Measurements from ENCODE around the gene TSSK1B. TPM values are rescaled to one million over a fixed set of nuclear protein-coding genes. Genes with fewer than 3 reads are reported as not detected.
"Not testable (repeated sequence)": the region's sequence is repeated elsewhere in the genome, so short reads cannot be mapped to it uniquely, and the experiment has no call there.

The TSSK1B gene
- total RNA-seq, 1 experiment from 2014 or later, result 0.17 TPM

GRCh38 chr5:113404269-113404668 is 30.5 kb downstream of the TSSK1B start:
- H3K14ac ChIP-seq (ENCODE audit: insufficient read depth, low read length), result no peak overlapping the region
- H3K4me2 ChIP-seq (ENCODE audit: insufficient read depth, insufficient read length, low read length), result no peak overlapping the region
- H3K27me3 ChIP-seq (ENCODE audit: insufficient read depth, low read length), result no peaks in the 10 kb centered on the region
- H4K5ac ChIP-seq (ENCODE audit: insufficient read length, low read depth, low read length), result no peak overlapping the region
- no peaks in the 10 kb centered on the region for H3K4me1 ChIP-seq (ENCODE audit: insufficient read depth, low read length)
- H3K9me3 ChIP-seq (ENCODE audit: control insufficient read depth, low read depth, low read length), result no peaks in the 10 kb centered on the region
- no peak overlapping the region for H3K27ac ChIP-seq (ENCODE audit: insufficient read length, low read depth, low read length)
- DNase-seq, result no peak
- no peak overlapping the region for H4K91ac ChIP-seq (ENCODE audit: insufficient read length, low read depth, low read length)
- no peak overlapping the region for H3K23ac ChIP-seq (ENCODE audit: insufficient read length, low read depth, low read length)
- no peak overlapping the region for H2AFZ ChIP-seq (ENCODE audit: low read length)
- no peak overlapping the region for H3K4ac ChIP-seq (ENCODE audit: low read depth, low read length)
- no peak overlapping the region for H2AK5ac ChIP-seq (ENCODE audit: insufficient read length, low read length)
- H3K4me1 Mint-ChIP-seq, result no peaks in the 10 kb centered on the region
- H3K27ac Mint-ChIP-seq, result no peak overlapping the region
- no CpG with 5 or more reads among the region's 2 CpGs for WGBS (ENCODE audit: extremely low coverage, insufficient read length, low lambda C conversion rate)
- H3K56ac ChIP-seq (ENCODE audit: insufficient read length, low read depth, low read length), result no peak overlapping the region
- H3K23me2 ChIP-seq (ENCODE audit: insufficient read length, low read depth, low read length, poor library complexity, severe bottlenecking), result no peaks in the 10 kb centered on the region
- no peak overlapping the region for H3K18ac ChIP-seq (ENCODE audit: insufficient read length, low read depth, low read length)
- H2BK5ac ChIP-seq (ENCODE audit: insufficient read length, low read length), result no peak overlapping the region
- no peak overlapping the region for H2BK12ac ChIP-seq (ENCODE audit: insufficient read length, low read depth, low read length)
- H3K27me3 Mint-ChIP-seq (ENCODE audit: low read depth), result no peaks in the 10 kb centered on the region
- H4K20me1 ChIP-seq (ENCODE audit: control insufficient read depth, insufficient read depth, insufficient read length), result no peaks in the 10 kb centered on the region
- no peak overlapping the region for H4K8ac ChIP-seq (replicated peaks; ENCODE audit: insufficient read length, low read depth, low read length)
- H2BK120ac ChIP-seq (ENCODE audit: low read depth, low read length, poor library complexity, severe bottlenecking), result no peak overlapping the region
- no peaks in the 10 kb centered on the region for H3K9me3 Mint-ChIP-seq
- H3K4me3 Mint-ChIP-seq, result no peak overlapping the region
- no peak overlapping the region for H3T11ph ChIP-seq (ENCODE audit: low read length)
- H2BK15ac ChIP-seq (ENCODE audit: low read depth, low read length), result no peak overlapping the region
- H3K9ac ChIP-seq (ENCODE audit: extremely low read depth, insufficient read length, low read length), result no peak overlapping the region
- H3K79me2 ChIP-seq (ENCODE audit: insufficient read depth, low read length), result no peaks in the 10 kb centered on the region
- H3K36me3 Mint-ChIP-seq (ENCODE audit: insufficient read depth in 1 of 3, low read depth in 3 of 3), result no peaks in the 10 kb centered on the region
- H2BK20ac ChIP-seq (ENCODE audit: low read depth, low read length, poor library complexity, severe bottlenecking), result no peak overlapping the region
- no peaks in the 10 kb centered on the region for H3K79me1 ChIP-seq (ENCODE audit: insufficient read depth, low read depth, low read length, poor library complexity, severe bottlenecking)
- no peak for TF ChIP-seq CTCF (conservative IDR thresholded peaks at IDR 0.05)

GRCh38 chr5:113397986-113398385 is 36.8 kb downstream of the TSSK1B start:
- H3K9ac ChIP-seq (ENCODE audit: extremely low read depth, insufficient read length, low read length); H3K27ac ChIP-seq (ENCODE audit: insufficient read length, low read depth, low read length); H2AK5ac ChIP-seq (ENCODE audit: insufficient read length, low read length); H2BK12ac ChIP-seq (ENCODE audit: insufficient read length, low read depth, low read length); H3K27ac Mint-ChIP-seq; H3T11ph ChIP-seq (ENCODE audit: low read length); H2BK20ac ChIP-seq (ENCODE audit: low read depth, low read length, poor library complexity, severe bottlenecking); H3K23me2 ChIP-seq (ENCODE audit: insufficient read length, low read depth, low read length, poor library complexity, severe bottlenecking); H3K23ac ChIP-seq (ENCODE audit: insufficient read length, low read depth, low read length); H3K9me3 ChIP-seq (ENCODE audit: control insufficient read depth, low read depth, low read length); H4K91ac ChIP-seq (ENCODE audit: insufficient read length, low read depth, low read length); H3K4me2 ChIP-seq (ENCODE audit: insufficient read depth, insufficient read length, low read length); H2BK120ac ChIP-seq (ENCODE audit: low read depth, low read length, poor library complexity, severe bottlenecking); H3K56ac ChIP-seq (ENCODE audit: insufficient read length, low read depth, low read length); H3K27me3 Mint-ChIP-seq (ENCODE audit: low read depth); H3K4me1 Mint-ChIP-seq; H3K79me2 ChIP-seq (ENCODE audit: insufficient read depth, low read length); H3K36me3 Mint-ChIP-seq (ENCODE audit: insufficient read depth in 1 of 3, low read depth in 3 of 3); H3K27me3 ChIP-seq (ENCODE audit: insufficient read depth, low read length); H4K8ac ChIP-seq (replicated peaks; ENCODE audit: insufficient read length, low read depth, low read length); H4K5ac ChIP-seq (ENCODE audit: insufficient read length, low read depth, low read length); DNase-seq; H3K9me3 Mint-ChIP-seq; H4K20me1 ChIP-seq (ENCODE audit: control insufficient read depth, insufficient read depth, insufficient read length); H3K18ac ChIP-seq (ENCODE audit: insufficient read length, low read depth, low read length); H3K4me3 Mint-ChIP-seq; H3K79me1 ChIP-seq (ENCODE audit: insufficient read depth, low read depth, low read length, poor library complexity, severe bottlenecking); H3K4me1 ChIP-seq (ENCODE audit: insufficient read depth, low read length); H3K4ac ChIP-seq (ENCODE audit: low read depth, low read length); H2BK5ac ChIP-seq (ENCODE audit: insufficient read length, low read length); H3K14ac ChIP-seq (ENCODE audit: insufficient read depth, low read length); H2AFZ ChIP-seq (ENCODE audit: low read length); H2BK15ac ChIP-seq (ENCODE audit: low read depth, low read length): not testable (repeated sequence)
- WGBS (ENCODE audit: extremely low coverage, insufficient read length, low lambda C conversion rate), result no CpG with 5 or more reads among the region's 4 CpGs

Data from H9 (cell line).